K562 (cell line): ENCODE measurements around the gene STUB1. TPM values are rescaled to one million over a fixed set of nuclear protein-coding genes. Genes with fewer than 3 reads are reported as not detected.

Experiments
- AFF4 ChIP-seq: sonication (generic); formaldehyde crosslinking; IDR thresholded peaks from 2 replicates; pipeline ENCODE4 v1.8.0; 2023; ENCODE audit warnings: mild to moderate bottlenecking, missing genetic modification reagents
- C11orf30 ChIP-seq: fragments of 450-650 bp; IDR thresholded peaks from 2 replicates; pipeline ENCODE4 v1.6.1; 2016; ENCODE audit warnings: low read depth, mild to moderate bottlenecking
- IRF2 ChIP-seq: sonication (generic); formaldehyde crosslinking; IDR thresholded peaks from 2 replicates; pipeline ENCODE4 v1.8.1; 2022; ENCODE audit warnings: mild to moderate bottlenecking, missing genetic modification reagents
- PCBP1 ChIP-seq: fragments of 200-400 bp; formaldehyde crosslinking; IDR thresholded peaks from 2 replicates; pipeline ENCODE4 v1.6.1; 2018; ENCODE audit warnings: mild to moderate bottlenecking, low read depth, low read length; ENCODE audit not compliant: poor library complexity, severe bottlenecking
- PHF8 ChIP-seq: fragments of 200-600 bp; sonication (generic); IDR thresholded peaks from 2 replicates; pipeline ENCODE4 v1.6.1; 2012; ENCODE audit warnings: mixed run types, mild to moderate bottlenecking, inconsistent platforms, low read length, moderate library complexity, borderline replicate concordance
- RBBP5 ChIP-seq: fragments of 200-600 bp; sonication (generic); IDR thresholded peaks from 2 replicates; pipeline ENCODE4 v1.6.1; 2012; ENCODE audit warnings: borderline replicate concordance, mild to moderate bottlenecking, low read length, control low read depth, inconsistent platforms; ENCODE audit not compliant: insufficient read depth, poor library complexity, severe bottlenecking
- SIX5 ChIP-seq, 2 experiments: IDR thresholded peaks; 2 replicates each; pipeline ENCODE4 v1.6.1; 2011; ENCODE audit warnings: low read length in 2 of 2, borderline replicate concordance in 1 of 2, low read depth in 1 of 2, mild to moderate bottlenecking in 1 of 2, moderate library complexity in 1 of 2; ENCODE audit not compliant: insufficient read depth in 1 of 2
- SMARCA4 ChIP-seq: fragments of 450-650 bp; IDR thresholded peaks from 2 replicates; pipeline ENCODE4 v1.6.1; 2016
- TFAP4 ChIP-seq: sonication (generic); formaldehyde crosslinking; IDR thresholded peaks from 2 replicates; pipeline ENCODE4 v1.8.0; 2022; ENCODE audit warnings: missing genetic modification reagents, mild to moderate bottlenecking, moderate library complexity, borderline replicate concordance
- ZBTB11 ChIP-seq, 3 experiments: fragments of 200-800 bp in 1 of 3; fragments of 250-450 bp in 1 of 3; fragments of 450-650 bp in 1 of 3; sonication (Bioruptor Pico) in 1 of 3; sonication (Bioruptor generic) in 1 of 3; formaldehyde crosslinking in 1 of 3; IDR thresholded peaks; 2 replicates each; pipeline versions ENCODE4 v1.6.1 to v1.8.0; 2016 to 2022; ENCODE audit warnings: mild to moderate bottlenecking in 2 of 3, missing genetic modification characterization in 2 of 3, missing compliant biosample characterization in 1 of 3, moderate library complexity in 1 of 3
- polyA plus RNA-seq, 8 experiments: library from polyadenylated mRNA; depleted of rRNA in 4 of 8; stranded (reverse) in 5 of 8; unstranded in 3 of 8; fragments of >200 nt; fragmentation: Nextera tagmentation in 2 of 8; fragmentation: Illumina TruSeq in 1 of 8; extraction: Ambion mirVana in 2 of 8; extraction: Trizol in 1 of 8; gene quantifications; 2 replicates each; pipeline versions ENCODE4 v1.2.1 to v1.2.3, GENCODE V29; 2011 to 2014; ENCODE audit warnings: inconsistent platforms in 1 of 8, missing spikeins in 1 of 8
- total RNA-seq, 7 experiments: library from RNA; depleted of rRNA in 6 of 7; stranded (reverse); fragments of >200 nt in 6 of 7; fragmentation: Illumina TruSeq in 2 of 7; extraction: Trizol in 2 of 7; gene quantifications; 2 replicates each; pipeline versions ENCODE4 v1.2.1 to v1.2.3, GENCODE V29; 2011 to 2021; ENCODE audit warnings: low replicate concordance in 1 of 7

Gene STUB1
- total and polyA plus RNA-seq, 9 of the 15 experiments (the other 6 are each of a cell fraction or from before 2014, with no cell fraction given): 10.6 to 251 (median 152) TPM

DNA sequence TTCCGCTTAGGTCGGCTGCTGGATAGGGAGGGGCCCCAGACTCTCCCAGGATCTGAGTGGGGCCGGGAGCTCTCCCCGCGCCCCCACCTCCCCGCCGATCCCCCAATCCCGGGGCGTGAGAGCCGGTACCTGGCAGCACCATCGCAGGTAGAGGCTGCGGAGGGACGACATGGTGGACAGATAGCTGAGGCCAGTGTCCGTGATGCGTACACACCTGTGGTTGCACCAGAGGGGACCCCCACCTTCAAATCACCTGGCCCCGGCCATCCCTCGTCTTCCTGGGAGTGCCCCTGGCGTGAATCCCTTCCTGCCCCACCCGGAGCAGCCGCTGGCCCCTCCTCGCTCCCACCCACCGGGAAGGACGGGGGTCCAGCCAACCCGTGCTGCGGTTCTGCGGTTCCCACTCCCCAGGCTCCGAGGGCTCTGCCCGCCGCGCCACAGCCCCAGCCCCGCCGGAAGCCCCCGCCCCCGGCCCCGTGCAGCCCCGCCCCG, 14.7 kb downstream of the STUB1 start (continued):
- TF ChIP-seq SMARCA4 (no peak), TFAP4 (CRISPR knock-in tag) (no peak), ZBTB11 (CRISPR knock-in tag; IDR thresholded peaks at IDR 0.05) (0 out of 6 replicates have a peak, but pooled peaks of 1 of the 3 experiments have one; percentile 33), RBBP5 (peak; percentile 13), AFF4 (CRISPR knock-in tag) (no peak), C11orf30 (no peak), PHF8 (peak; percentile 30; the same call in 1 of the 2 replicates), SIX5 (IDR thresholded peaks at IDR 0.05; ENCODE audit: borderline replicate concordance in 1 of 2, insufficient read depth in 1 of 2, low read depth in 1 of 2, low read length in 2 of 2) (no peak), IRF2 (CRISPR knock-in tag) (no peak), PCBP1 (peak; percentile 8)
- TF ChIP-seq, all 486 proteins: peak for 5
